ENCODE measurements around the gene SND1. TPM values are rescaled to one million over a fixed set of nuclear protein-coding genes. Genes with fewer than 3 reads are reported as not detected.

The SND1 gene
- total RNA-seq, 1 experiment from 2014 or later, result 218 TPM

GRCh38 chr7:128099204-128099671, 447.2 kb downstream of the SND1 start:
- H3K27ac Mint-ChIP-seq, result no peak overlapping the region
- no peak overlapping the region for H3K14ac ChIP-seq (ENCODE audit: insufficient read depth, low read length)
- H2BK15ac ChIP-seq (ENCODE audit: low read depth, low read length), result no peak overlapping the region
- H3K36me3 Mint-ChIP-seq (ENCODE audit: insufficient read depth in 1 of 3, low read depth in 3 of 3), result peaks cover 0 to 6% (median 0%) of the 10 kb centered on the region in 3 experiments; a peak in 2 of 7 replicates
- no peak overlapping the region for H2AK5ac ChIP-seq (ENCODE audit: insufficient read length, low read length)
- no peak for DNase-seq
- WGBS (ENCODE audit: extremely low coverage, insufficient read length, low lambda C conversion rate), result no CpG with 5 or more reads among the region's 5 CpGs
- no peak for TF ChIP-seq CTCF (conservative IDR thresholded peaks at IDR 0.05)
- peaks cover 30% of the 10 kb centered on the region for H3K27me3 Mint-ChIP-seq (ENCODE audit: low read depth)
- no peak overlapping the region for H4K91ac ChIP-seq (ENCODE audit: insufficient read length, low read depth, low read length)
- no peak overlapping the region for H3K4ac ChIP-seq (ENCODE audit: low read depth, low read length)
- no peaks in the 10 kb centered on the region for H3K79me1 ChIP-seq (ENCODE audit: insufficient read depth, low read depth, low read length, poor library complexity, severe bottlenecking)
- no peaks in the 10 kb centered on the region for H3K9me3 Mint-ChIP-seq
- H3K18ac ChIP-seq (ENCODE audit: insufficient read length, low read depth, low read length), result no peak overlapping the region
- H4K8ac ChIP-seq (replicated peaks; ENCODE audit: insufficient read length, low read depth, low read length), result no peak overlapping the region
- H2AFZ ChIP-seq (ENCODE audit: low read length), result no peak overlapping the region
- no peak overlapping the region for H3K4me3 Mint-ChIP-seq
- H4K20me1 ChIP-seq (ENCODE audit: control insufficient read depth, insufficient read depth, insufficient read length), result no peaks in the 10 kb centered on the region
- H3K27me3 ChIP-seq (ENCODE audit: insufficient read depth, low read length), result peaks cover 12% of the 10 kb centered on the region; the same call in 1 of the 2 replicates
- H3K23me2 ChIP-seq (ENCODE audit: insufficient read length, low read depth, low read length, poor library complexity, severe bottlenecking), result peaks cover 7% of the 10 kb centered on the region
- no peak overlapping the region for H2BK20ac ChIP-seq (ENCODE audit: low read depth, low read length, poor library complexity, severe bottlenecking)
- no peak overlapping the region for H2BK5ac ChIP-seq (ENCODE audit: insufficient read length, low read length)
- no peaks in the 10 kb centered on the region for H3K9me3 ChIP-seq (ENCODE audit: control insufficient read depth, low read depth, low read length)
- H2BK12ac ChIP-seq (ENCODE audit: insufficient read length, low read depth, low read length), result no peak overlapping the region
- H3K79me2 ChIP-seq (ENCODE audit: insufficient read depth, low read length), result no peaks in the 10 kb centered on the region
- no peaks in the 10 kb centered on the region for H3K4me1 ChIP-seq (ENCODE audit: insufficient read depth, low read length)
- H3K4me2 ChIP-seq (ENCODE audit: insufficient read depth, insufficient read length, low read length), result no peak overlapping the region
- no peak overlapping the region for H3K27ac ChIP-seq (ENCODE audit: insufficient read length, low read depth, low read length)
- H2BK120ac ChIP-seq (ENCODE audit: low read depth, low read length, poor library complexity, severe bottlenecking), result no peak overlapping the region
- peaks cover 2 to 6% of the 10 kb centered on the region in 2 experiments; a peak in 2 of 4 replicates for H3K4me1 Mint-ChIP-seq
- H3K9ac ChIP-seq (ENCODE audit: extremely low read depth, insufficient read length, low read length), result no peak overlapping the region
- H3K56ac ChIP-seq (ENCODE audit: insufficient read length, low read depth, low read length), result no peak overlapping the region
- H4K5ac ChIP-seq (ENCODE audit: insufficient read length, low read depth, low read length), result no peak overlapping the region
- no peak overlapping the region for H3T11ph ChIP-seq (ENCODE audit: low read length)
- no peak overlapping the region for H3K23ac ChIP-seq (ENCODE audit: insufficient read length, low read depth, low read length)

All from H9 (cell line).